GM12865 (cell line): ENCODE measurements around the gene CACNA1I.

ENCODE experiments used
- DNase-seq: peaks from one replicate; pipeline ENCODE4 v3.0.0; 2010; ENCODE audit warnings: low read depth
- H3K4me3 ChIP-seq: 2 replicates; pipeline ENCODE4 v1.5.1; 2011; ENCODE audit warnings: mild to moderate bottlenecking, low read depth, low read length, control low read depth
- TF ChIP-seq, protein P1 (sequence below): IDR thresholded peaks from 2 replicates; pipeline ENCODE4 v1.5.1; 2011; ENCODE audit warnings: low read length, control low read depth, low read depth, inconsistent platforms; ENCODE audit not compliant: insufficient read depth; ENCODE audit errors: missing control alignments

CACNA1I gene

DNA sequence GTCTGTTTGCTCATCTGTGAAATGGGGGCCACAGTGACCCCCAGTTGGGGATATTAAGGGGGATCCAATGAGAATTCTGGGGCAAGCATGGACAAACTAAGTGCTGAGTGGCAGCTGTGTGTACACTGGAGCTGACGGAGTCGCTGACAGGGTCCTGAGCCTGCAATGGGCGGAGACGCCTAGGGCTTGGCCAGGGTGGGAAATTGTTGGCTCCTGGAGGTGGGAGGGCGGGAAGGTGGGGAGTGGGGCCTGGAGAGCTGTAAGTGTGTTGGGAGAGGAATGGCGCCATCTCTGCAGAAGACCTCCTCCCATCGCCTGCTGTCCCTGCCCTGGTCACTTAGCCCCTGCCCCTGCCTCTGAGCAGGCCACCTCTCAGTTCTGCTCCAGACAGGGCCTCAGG, 7.3 kb downstream of the CACNA1I start:
- DNase-seq: no peak
- no peak overlapping the region for H3K4me3 ChIP-seq
- TF ChIP-seq, protein P1, sequence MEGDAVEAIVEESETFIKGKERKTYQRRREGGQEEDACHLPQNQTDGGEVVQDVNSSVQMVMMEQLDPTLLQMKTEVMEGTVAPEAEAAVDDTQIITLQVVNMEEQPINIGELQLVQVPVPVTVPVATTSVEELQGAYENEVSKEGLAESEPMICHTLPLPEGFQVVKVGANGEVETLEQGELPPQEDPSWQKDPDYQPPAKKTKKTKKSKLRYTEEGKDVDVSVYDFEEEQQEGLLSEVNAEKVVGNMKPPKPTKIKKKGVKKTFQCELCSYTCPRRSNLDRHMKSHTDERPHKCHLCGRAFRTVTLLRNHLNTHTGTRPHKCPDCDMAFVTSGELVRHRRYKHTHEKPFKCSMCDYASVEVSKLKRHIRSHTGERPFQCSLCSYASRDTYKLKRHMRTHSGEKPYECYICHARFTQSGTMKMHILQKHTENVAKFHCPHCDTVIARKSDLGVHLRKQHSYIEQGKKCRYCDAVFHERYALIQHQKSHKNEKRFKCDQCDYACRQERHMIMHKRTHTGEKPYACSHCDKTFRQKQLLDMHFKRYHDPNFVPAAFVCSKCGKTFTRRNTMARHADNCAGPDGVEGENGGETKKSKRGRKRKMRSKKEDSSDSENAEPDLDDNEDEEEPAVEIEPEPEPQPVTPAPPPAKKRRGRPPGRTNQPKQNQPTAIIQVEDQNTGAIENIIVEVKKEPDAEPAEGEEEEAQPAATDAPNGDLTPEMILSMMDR: no peak

DNA sequence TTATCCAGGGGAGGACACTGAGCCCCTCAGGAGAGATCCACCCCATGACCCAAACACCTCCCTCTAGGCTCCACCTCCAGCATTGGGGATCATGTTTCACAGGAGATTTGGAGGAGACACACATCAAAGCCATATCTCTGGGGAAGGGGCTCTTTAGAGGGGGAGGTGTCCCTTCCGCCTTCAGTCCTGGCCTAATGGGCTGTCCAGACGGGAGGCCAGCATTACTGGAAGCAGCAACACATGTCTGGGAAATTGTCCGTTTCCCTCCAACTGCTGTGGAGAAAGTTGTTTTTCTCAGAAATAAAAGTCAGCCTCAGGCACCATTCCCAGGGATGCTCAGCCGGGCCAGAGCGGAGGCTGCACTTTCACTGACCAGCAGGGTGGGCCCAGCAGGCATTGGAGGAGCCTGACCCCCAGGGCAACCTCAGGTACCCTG, 9.5 kb downstream of the CACNA1I start:
- TF ChIP-seq, protein P1: no peak
- no peak for DNase-seq

DNA sequence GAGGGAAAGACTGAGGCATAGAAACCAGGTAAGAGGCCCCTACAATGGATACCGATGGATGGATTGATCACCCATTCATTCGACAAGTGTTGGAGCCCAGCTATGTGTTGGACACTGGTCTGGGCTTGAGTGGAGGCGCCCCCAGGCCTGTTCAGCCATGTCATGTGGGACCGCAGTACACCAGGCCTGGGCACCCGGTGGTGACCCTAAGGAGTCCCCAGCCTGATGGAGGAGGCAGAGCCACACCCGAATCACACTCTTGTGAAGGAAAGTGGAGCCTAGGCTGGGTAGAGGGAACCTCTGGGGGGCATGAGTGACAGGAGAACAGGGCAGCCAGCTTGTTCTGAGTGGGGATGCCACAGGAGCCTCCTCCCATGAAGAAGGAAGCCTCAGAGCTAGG, 10.2 kb downstream of the CACNA1I start:
- no peak overlapping the region for H3K4me3 ChIP-seq
- DNase-seq: no peak
- TF ChIP-seq, protein P1: no peak

More for the DNA sequence above, 9.5 kb downstream of the CACNA1I start:
- no peak overlapping the region for H3K4me3 ChIP-seq

DNA sequence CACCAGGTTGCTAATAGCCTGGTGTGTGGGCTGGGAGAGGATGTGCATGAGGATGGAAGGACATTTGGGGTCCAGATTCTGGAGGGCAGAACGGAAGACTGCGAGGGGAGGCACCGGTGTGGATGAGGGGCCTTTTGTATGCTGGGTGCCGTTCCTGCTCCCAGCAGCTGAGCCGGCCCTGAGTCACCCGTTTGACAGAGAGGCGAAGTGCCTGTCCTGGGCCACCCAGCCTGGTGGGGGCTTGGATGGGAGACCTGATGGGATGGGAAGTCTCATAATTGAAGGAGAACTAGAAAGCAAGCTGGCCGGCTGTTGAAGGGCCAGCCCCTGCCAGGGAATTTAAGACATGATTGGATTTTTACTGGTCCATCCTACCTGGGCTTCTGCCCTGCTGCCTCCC, 10.8 kb downstream of the CACNA1I start:
- DNase-seq: no peak
- TF ChIP-seq, protein P1: no peak
- no peak overlapping the region for H3K4me3 ChIP-seq

DNA sequence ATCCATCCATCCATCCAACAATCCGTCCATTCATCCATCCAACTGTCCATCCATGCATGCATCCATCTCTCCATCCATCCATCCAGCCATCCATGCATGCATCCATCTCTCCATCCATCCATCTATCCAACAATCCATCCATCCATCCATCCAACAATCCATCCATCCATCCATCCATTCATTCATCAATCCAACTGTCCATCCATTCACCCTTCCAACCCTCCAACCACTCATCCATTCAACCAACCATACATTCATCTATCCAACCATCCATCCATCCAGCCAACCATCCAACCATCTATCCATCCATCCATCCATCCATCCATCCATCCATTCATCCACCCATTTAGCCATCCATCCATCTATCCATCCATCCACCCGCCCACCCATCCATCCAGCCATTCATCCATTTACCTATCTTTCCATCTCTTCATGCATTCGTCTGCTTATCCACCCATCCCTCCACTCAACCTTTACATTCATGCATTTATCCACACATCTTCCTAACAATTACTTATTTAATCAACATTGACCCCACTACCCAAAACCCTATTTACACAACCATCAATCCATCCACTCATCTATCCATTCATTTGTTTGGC, 12.6 kb downstream of the CACNA1I start:
- H3K4me3 ChIP-seq: no peak overlapping the region
- TF ChIP-seq, protein P1: no peak
- DNase-seq: no peak

DNA sequence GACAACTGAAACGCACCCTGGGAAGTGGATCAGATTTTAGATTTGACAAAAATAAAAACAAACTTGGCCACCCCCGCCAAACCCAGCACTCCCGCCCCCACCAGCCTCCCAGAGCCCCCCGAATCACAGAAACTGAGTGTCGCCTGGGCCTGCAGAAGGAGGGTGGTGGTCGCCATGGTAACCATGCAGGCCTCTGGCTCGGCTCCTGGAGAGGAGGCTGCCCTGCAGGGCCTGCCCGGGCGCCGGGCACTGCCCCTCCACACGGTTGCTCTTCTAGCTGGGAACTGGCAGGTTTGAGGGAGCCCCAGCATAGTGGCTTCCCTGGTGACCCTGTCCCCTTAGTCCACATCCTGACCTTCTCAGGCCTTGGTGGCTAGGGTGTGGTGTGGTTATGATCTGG, 19.3 kb downstream of the CACNA1I start:
- H3K4me3 ChIP-seq: no peak overlapping the region
- TF ChIP-seq, protein P1: no peak
- no peak for DNase-seq

DNA sequence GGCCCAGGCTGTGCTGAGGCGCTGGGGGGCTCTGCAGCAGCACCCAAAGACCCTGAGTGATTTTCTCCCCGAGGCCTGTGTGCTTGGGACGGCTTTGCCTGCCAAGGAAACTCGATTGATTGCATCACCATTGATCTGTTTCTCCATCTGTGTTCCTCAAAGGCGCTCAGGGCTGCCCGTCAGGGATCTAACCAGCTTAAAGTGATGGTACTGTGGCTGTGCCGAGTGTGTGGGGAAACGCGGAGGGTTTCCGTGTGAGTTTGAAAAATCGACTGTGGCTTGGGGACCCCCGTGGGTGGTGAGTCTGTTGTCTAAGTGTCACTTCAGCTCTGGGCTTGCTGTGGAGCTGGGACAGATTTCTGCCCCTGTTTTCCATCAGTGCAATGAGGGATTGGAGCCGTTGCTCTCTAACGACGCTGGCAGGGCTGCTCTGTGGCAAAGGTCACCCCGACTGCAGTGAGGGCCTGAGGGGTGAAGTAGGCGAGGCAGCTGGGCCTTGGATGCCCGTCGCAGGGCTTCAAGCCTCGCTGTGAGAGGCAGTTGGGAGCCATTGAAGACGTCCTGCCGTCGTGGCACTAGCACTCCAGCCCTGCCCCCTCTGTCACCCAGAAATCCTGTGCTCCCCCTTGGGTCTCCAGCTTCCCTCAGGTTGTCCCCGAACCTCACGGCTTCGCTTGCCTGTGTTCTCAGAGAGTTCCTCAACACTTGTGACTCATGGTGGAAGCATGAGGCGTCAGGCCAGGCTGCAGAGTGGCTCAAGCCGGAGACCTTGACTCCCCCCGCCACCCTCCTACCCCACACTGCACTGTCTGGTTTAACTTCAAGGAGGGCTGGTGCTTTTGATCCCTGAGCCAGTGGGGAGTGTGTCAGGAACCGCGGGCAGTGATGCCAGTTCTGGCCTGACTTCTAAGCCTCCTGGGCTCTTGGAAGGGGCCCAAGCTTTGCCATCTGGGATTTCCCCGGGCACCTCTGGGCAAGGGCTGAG, 21.8 kb downstream of the CACNA1I start:
- TF ChIP-seq, protein P1: no peak
- no peak for DNase-seq
- no peak overlapping the region for H3K4me3 ChIP-seq
